Anterior cingulate cortex (tissue), 58 donors: ENCODE measurements around the gene ZNF865.
A peak's percentile ranks its signal among the peaks of the same experiment; 100 is the strongest.

ENCODE experiments used
- DNase-seq, 58 donors: peaks; one replicate each; lab custom pipeline; 2025; lab: John Stamatoyannopoulos, UW

The ZNF865 gene

DNA sequence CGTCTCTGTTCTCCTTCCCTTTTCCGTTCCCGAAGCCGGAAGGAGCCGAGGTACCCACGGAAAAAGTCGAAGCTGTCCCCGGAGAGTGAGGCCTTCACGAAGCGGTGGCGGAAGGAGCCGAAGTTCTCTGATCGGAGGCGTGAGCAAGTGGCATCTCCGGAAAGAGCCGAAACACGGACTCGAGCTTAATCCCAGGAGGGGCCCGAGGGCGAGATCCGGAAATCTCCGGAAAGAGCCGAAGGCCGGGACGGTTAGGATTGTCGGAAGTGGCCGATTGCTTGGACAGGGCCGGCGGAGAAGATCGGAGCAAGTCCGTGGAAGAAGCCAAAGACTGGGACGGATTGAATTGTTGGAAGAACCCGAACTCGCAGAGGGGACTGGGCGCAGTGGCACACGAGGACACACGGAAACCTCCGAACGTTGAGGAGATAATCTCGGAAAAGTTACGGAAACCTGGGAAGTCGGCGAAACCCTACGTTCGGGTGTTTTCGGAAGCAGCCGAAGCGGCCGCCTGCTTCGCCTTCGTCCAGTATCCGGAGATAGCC is 48.9 kb downstream of the ZNF865 start:
- peak; percentile 88 to 99 (median 97) for DNase-seq

- DNase-seq = peak in 55 of 58 donors; percentile 52 to 98 (median 95)
These were observed 49.6 kb downstream of the ZNF865 start, which contains the start of gene U2AF2 for GRCh38 chr19:55654868-55655647. U2AF2 (plus strand) TSS chr19:55655035; CDS start chr19:55655105, 70 bp downstream.

DNA sequence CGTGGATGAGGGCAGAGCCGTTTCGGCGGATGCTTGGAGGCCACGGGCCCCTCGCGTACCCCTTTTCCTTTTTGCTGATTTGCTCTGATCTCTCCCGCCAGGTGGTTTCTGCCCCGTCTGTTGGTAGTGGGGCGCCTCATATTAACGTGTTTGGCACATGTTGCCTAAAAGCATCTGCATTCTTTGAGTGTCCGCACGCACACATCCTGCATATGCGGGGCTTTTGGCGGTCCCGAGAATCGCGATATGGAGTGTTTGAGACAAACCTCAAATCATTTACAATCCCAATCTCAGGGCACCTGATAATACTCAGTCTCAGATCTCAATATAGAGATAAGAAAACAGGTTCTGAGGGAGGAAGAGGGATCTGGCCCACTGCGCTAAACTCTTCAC is 50.2 kb downstream of the ZNF865 start:
- DNase-seq = no peak

DNA sequence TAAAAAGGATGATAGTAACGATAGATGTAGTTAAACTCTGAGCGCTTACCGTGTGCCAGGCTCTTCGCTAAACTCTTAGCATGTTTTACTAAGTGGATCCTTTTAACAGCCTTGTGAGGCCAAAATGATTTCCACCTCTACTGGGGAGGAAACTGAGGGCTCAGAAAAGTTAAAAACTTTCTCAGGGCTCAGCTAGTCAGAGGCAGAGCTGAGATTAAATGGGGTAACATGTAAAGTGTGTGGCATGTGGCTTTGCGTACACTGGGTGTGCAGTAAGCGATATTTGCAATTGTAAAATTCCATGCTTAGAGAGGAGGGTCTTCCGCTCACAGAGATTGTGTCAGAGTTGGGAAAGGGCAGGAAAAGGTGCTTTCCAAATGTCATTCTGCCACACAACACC is 51.1 kb downstream of the ZNF865 start:
- no peak for DNase-seq

DNA sequence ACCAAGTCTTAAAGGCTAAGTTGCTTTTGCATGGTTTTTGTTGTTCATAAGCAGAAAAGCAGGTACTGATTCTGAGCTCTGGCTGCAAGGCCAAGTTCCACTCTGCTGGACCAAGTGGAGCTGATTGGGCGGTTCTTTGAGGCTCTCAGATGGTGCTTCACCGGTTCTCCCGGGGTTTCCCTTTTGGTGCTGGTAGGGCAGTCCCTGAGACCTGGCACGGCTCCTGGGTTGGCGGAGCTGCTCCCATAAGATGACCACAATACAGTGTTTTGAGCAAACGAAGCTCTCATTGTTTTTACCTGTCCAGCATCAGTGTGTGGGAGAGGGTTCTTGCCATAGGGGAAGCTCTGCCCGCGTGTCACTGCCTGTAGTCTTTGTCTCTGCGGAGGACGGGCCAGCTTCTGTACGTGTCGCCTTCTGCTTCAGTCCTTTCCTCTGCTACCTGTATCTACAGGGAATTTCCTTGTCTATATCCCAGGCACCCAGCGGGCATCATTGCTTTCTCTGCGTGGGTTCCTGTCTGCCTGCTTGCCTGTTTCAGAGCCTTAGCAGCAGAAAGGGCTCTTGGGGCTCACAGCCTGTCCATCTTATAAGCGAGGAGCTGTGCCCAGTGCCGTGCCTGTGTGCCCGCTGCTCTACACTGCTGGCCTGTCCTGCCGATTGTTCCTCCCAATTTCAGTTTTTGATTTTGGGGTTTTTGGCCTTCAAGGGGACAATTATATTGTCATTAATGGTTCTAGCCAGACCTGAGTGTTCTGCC is 51.7 kb downstream of the ZNF865 start:
- no peak for DNase-seq

- DNase-seq = no peak
These were observed 53.5 kb downstream of the ZNF865 start for GRCh38 chr19:55658846-55659459.

GRCh38 chr19:55659822-55660221 is 54.4 kb downstream of the ZNF865 start:
- no peak for DNase-seq

- no peak for DNase-seq
These were observed 55.0 kb downstream of the ZNF865 start for GRCh38 chr19:55660404-55660803.

- no peak for DNase-seq
These were observed 55.5 kb downstream of the ZNF865 start for GRCh38 chr19:55660991-55661390.

DNA sequence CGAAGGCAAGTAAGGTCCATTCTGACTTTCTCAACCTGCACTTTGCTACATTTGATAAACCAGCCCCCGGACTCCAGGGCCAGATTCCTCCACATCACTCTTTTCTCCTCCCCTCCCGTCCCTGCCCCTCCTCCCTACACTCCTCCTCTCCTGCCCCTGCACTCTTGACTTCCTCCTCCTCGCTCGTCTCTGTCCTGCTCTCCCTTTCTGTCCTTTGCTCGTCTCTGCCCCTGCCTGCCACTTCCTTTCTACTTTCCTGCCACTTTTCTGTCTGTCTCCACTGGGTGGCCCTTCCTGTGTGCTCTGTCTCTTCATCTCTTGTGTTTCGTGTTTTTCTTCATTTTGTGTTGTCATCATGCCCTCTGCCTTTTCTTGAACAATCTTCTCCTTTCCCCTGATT is 56.4 kb downstream of the ZNF865 start:
- DNase-seq = no peak

DNA sequence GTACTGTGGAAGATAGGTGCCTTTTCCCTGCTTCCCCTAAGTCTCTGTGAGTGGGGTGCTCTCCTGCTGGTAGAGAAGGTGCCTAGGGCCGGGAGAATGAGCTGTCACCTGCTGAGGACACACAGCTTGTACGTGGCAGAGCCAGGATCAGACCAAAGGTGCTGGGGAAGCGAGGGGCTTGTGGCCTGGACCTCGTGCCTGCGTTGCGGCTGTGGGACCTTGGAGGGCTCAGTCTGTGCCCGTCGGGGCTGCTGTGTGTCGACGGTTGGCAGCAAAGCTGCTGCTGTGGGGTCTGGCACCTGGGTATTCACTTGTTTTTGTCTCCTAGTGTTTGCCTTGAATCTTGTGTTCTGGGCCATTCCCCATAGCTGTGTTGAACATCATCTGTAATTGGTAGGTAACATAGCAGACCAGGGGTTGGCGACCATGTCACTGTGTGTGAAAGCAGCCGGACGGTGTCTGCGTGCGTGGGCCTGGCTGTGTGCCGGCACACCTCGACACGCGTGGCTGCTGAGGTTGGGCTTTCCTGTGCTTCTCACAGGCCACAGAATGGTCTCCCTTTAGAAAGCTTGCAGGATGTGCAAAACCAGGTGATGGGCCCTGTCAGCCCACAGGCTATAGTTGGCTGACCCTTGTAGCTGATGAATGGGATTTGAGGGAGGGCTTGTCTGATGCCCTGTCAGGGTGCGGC is 58.5 kb downstream of the ZNF865 start:
- no peak for DNase-seq

- DNase-seq = no peak
These were observed 61.0 kb downstream of the ZNF865 start for GRCh38 chr19:55666343-55667005.
